AG04450 (cell line): ENCODE data around the gene CAPN9. TPM values are rescaled to one million over a fixed set of nuclear protein-coding genes. Genes with fewer than 3 reads are reported as not detected.

Experiments used
- CTCF ChIA-PET: fragments of 300-600, 350-600 bp; formaldehyde crosslinking; extraction: SDS; loops from one replicate; lab custom pipeline; 2022; ENCODE audit warnings: antibody characterized with exemption, inconsistent platforms; lab: Charles Lee
- POLR2A ChIA-PET: fragments of 350-600 bp; formaldehyde crosslinking; extraction: SDS; loops from one replicate; lab custom pipeline; 2021; ENCODE audit warnings: antibody characterized with exemption, inconsistent platforms; lab: Yijun Ruan, JAX
- DNase-seq: peaks from one replicate; pipeline ENCODE4 v3.0.0-alpha.2; 2011; ENCODE audit warnings: low read depth, low spot score
- H3K27ac ChIP-seq: one replicate; pipeline ENCODE4 v1.5.1; 2012; ENCODE audit warnings: low read depth, low read length, control low read depth
- H3K27me3 ChIP-seq: one replicate; pipeline ENCODE4 v1.6.0; 2012; ENCODE audit warnings: low read length; ENCODE audit not compliant: control insufficient read depth, insufficient read depth
- H3K4me3 ChIP-seq: 2 replicates; pipeline ENCODE4 v1.5.1; 2011; ENCODE audit warnings: mild to moderate bottlenecking, low read depth, low read length, control low read depth
- H3K9me3 ChIP-seq: 2 replicates; pipeline ENCODE4 v1.5.1; 2012; ENCODE audit warnings: low read length; ENCODE audit not compliant: control insufficient read depth, insufficient read depth
- CTCF ChIP-seq: IDR thresholded peaks from 2 replicates; pipeline ENCODE4 v1.5.1; 2011; ENCODE audit warnings: low read depth, low read length, control low read depth, inconsistent platforms
- polyA plus RNA-seq: library from polyadenylated mRNA; depleted of rRNA; stranded (reverse); fragments of >200 nt; gene quantifications from 2 replicates; pipeline ENCODE4 v1.2.3, GENCODE V29; 2011

The CAPN9 gene
- polyA plus RNA-seq, 1 experiment: 0.24 TPM

GRCh38 chr1:230814949-230815692, 67.9 kb downstream of the CAPN9 start:
- CTCF ChIA-PET: no interaction called here
- POLR2A ChIA-PET: no interaction called here
- Histone ChIP-seq H3K9me3 (no peaks in the 10 kb centered on the region), H3K27ac (no peak overlapping the region), H3K4me3 (no peak overlapping the region), H3K27me3 (peaks cover 7% of the 10 kb centered on the region)
- no peak for TF ChIP-seq CTCF
- no peak for DNase-seq

- ChIA-PET CTCF (interaction anchor here (0.5 kb wide), 1 partner anchor 139 kb away, joined by 3 read pairs; no protein-coding TSS in a partner anchor), POLR2A (no interaction called here)
- no peak overlapping the region for H3K27ac ChIP-seq
- no peak overlapping the region for H3K4me3 ChIP-seq
- no peaks in the 10 kb centered on the region for H3K9me3 ChIP-seq
- peaks cover 10% of the 10 kb centered on the region for H3K27me3 ChIP-seq
- TF ChIP-seq CTCF: no peak
- DNase-seq: no peak
Measured at GRCh38 chr1:230816018-230816417, 68.8 kb downstream of the CAPN9 start.

- TF ChIP-seq CTCF: no peak
- CTCF ChIA-PET: no interaction called here
- no peak overlapping the region for H3K27ac ChIP-seq
- POLR2A ChIA-PET: no interaction called here
- DNase-seq: no peak
- peaks cover 10% of the 10 kb centered on the region for H3K27me3 ChIP-seq
- H3K9me3 ChIP-seq: no peaks in the 10 kb centered on the region
- H3K4me3 ChIP-seq: no peak overlapping the region
Measured at GRCh38 chr1:230818367-230818766, 71.2 kb downstream of the CAPN9 start.

- no peaks in the 10 kb centered on the region for H3K9me3 ChIP-seq
- no peak overlapping the region for H3K4me3 ChIP-seq
- POLR2A ChIA-PET: no interaction called here
- DNase-seq: no peak
- CTCF ChIA-PET: no interaction called here
- peaks cover 10% of the 10 kb centered on the region for H3K27me3 ChIP-seq
- TF ChIP-seq CTCF: no peak
- no peak overlapping the region for H3K27ac ChIP-seq
Measured at GRCh38 chr1:230818901-230819300, 71.7 kb downstream of the CAPN9 start.

GRCh38 chr1:230819976-230820375, 72.8 kb downstream of the CAPN9 start:
- Histone ChIP-seq H3K27me3 (peaks cover 10% of the 10 kb centered on the region), H3K27ac (no peak overlapping the region), H3K4me3 (no peak overlapping the region), H3K9me3 (no peaks in the 10 kb centered on the region)
- ChIA-PET POLR2A (no interaction called here), CTCF (no interaction called here)
- TF ChIP-seq CTCF: no peak
- no peak for DNase-seq
